Glutamatergic neuron (in vitro differentiated cells): ENCODE results near the gene KRTAP4-1. TPM values are rescaled to one million over a fixed set of nuclear protein-coding genes. Genes with fewer than 3 reads are reported as not detected.
"Not testable (repeated sequence)": the region's sequence is repeated elsewhere in the genome, so short reads cannot be mapped to it uniquely, and the experiment has no call there.

Experiments used
- DNase-seq: peaks from one replicate; pipeline ENCODE4 v3.0.0; 2022
- H3K27ac Mint-ChIP-seq: one replicate; pipeline ENCODE4 v1.8.0; 2020; ENCODE audit warnings: mild to moderate bottlenecking, mixed read lengths, inconsistent platforms; ENCODE audit not compliant: unreplicated experiment
- H3K27me3 Mint-ChIP-seq: one replicate; pipeline ENCODE4 v1.8.0; 2020; ENCODE audit warnings: mild to moderate bottlenecking, moderate library complexity, mixed read lengths, inconsistent platforms; ENCODE audit not compliant: unreplicated experiment
- H3K36me3 Mint-ChIP-seq: one replicate; pipeline ENCODE4 v1.8.0; 2020; ENCODE audit warnings: mild to moderate bottlenecking, mixed read lengths, inconsistent platforms; ENCODE audit not compliant: unreplicated experiment
- H3K4me1 Mint-ChIP-seq: one replicate; pipeline ENCODE4 v1.8.0; 2020; ENCODE audit warnings: mild to moderate bottlenecking, low read depth, mixed read lengths, inconsistent platforms; ENCODE audit not compliant: unreplicated experiment
- H3K4me3 Mint-ChIP-seq: one replicate; pipeline ENCODE4 v1.8.0; 2020; ENCODE audit warnings: mild to moderate bottlenecking, mixed read lengths, inconsistent platforms; ENCODE audit not compliant: unreplicated experiment
- H3K9me3 Mint-ChIP-seq: one replicate; pipeline ENCODE4 v1.8.0; 2020; ENCODE audit warnings: mild to moderate bottlenecking, moderate library complexity, mixed read lengths, inconsistent platforms; ENCODE audit not compliant: unreplicated experiment
- CTCF ChIP-seq: fragments of 200-600 bp; sonication (generic); IDR thresholded peaks from one replicate; pipeline ENCODE4 v1.5.0; 2021; ENCODE audit not compliant: partially characterized antibody, unreplicated experiment
- total RNA-seq: library from RNA; stranded (reverse); fragmentation: NEBNext Ultra II Directional; extraction: Animal tissue kit (Norgen Biotek cat#: 25700); gene quantifications from one replicate; pipeline ENCODE4 v1.2.1, GENCODE V29; 2021; ENCODE audit not compliant: unreplicated experiment

The KRTAP4-1 gene
- total RNA-seq, 1 donor from 2014 or later = not detected

GRCh38 chr17:41196068-41196467 is 11.4 kb upstream of the KRTAP4-1 start:
- peaks cover 2% of the 10 kb centered on the region for H3K27me3 Mint-ChIP-seq

GRCh38 chr17:41190328-41190727 is 5.6 kb upstream of the KRTAP4-1 start:
- peaks cover 6% of the 10 kb centered on the region for H3K27me3 Mint-ChIP-seq
- no peak for DNase-seq
- no peak for TF ChIP-seq CTCF
- peaks cover 1% of the 10 kb centered on the region for H3K4me1 Mint-ChIP-seq
- H3K9me3 Mint-ChIP-seq = peaks cover 8% of the 10 kb centered on the region
- H3K27ac Mint-ChIP-seq = no peak overlapping the region
- H3K4me3 Mint-ChIP-seq = no peak overlapping the region
- peaks cover 5% of the 10 kb centered on the region for H3K36me3 Mint-ChIP-seq

More at GRCh38 chr17:41196068-41196467, 11.4 kb upstream of the KRTAP4-1 start:
- Mint-ChIP-seq H3K4me3 (no peak overlapping the region), H3K4me1 (no peaks in the 10 kb centered on the region), H3K9me3 (peaks cover 4% of the 10 kb centered on the region), H3K27ac (no peak overlapping the region), H3K36me3 (peaks cover 5% of the 10 kb centered on the region)
- TF ChIP-seq CTCF = no peak
- no peak for DNase-seq

- not testable (repeated sequence) for H3K27ac Mint-ChIP-seq, H3K4me3 Mint-ChIP-seq, H3K4me1 Mint-ChIP-seq, H3K9me3 Mint-ChIP-seq, H3K36me3 Mint-ChIP-seq, H3K27me3 Mint-ChIP-seq, DNase-seq
These were observed 5.2 kb upstream of the KRTAP4-1 start, which contains the start of gene KRTAP9-1 for GRCh38 chr17:41189837-41190318. KRTAP9-1 (plus strand) TSS chr17:41189887; CDS start chr17:41189887, 0 bp downstream.

- no peak for TF ChIP-seq CTCF
- peaks cover 10% of the 10 kb centered on the region for H3K27me3 Mint-ChIP-seq
- H3K4me1 Mint-ChIP-seq = peaks cover 1% of the 10 kb centered on the region
- no peak for DNase-seq
- no peak overlapping the region for H3K27ac Mint-ChIP-seq
- peaks cover 5% of the 10 kb centered on the region for H3K36me3 Mint-ChIP-seq
- H3K9me3 Mint-ChIP-seq = peaks cover 16% of the 10 kb centered on the region
- H3K4me3 Mint-ChIP-seq = no peak overlapping the region
These were observed 2.2 kb upstream of the KRTAP4-1 start for GRCh38 chr17:41186872-41187271.

GRCh38 chr17:41185001-41185400 is 290 bp upstream of the KRTAP4-1 start:
- Mint-ChIP-seq H3K4me1 (no peaks in the 10 kb centered on the region), H3K27ac (no peak overlapping the region), H3K36me3 (no peaks in the 10 kb centered on the region), H3K9me3 (peaks cover 12% of the 10 kb centered on the region), H3K4me3 (no peak overlapping the region), H3K27me3 (peaks cover 6% of the 10 kb centered on the region)
- no peak for TF ChIP-seq CTCF
- DNase-seq = no peak
